Measurements from ENCODE around the gene PURB. TPM values are rescaled to one million over a fixed set of nuclear protein-coding genes. Genes with fewer than 3 reads are reported as not detected.

Gene PURB
- polyA plus RNA-seq, 2 donors = 6.7 to 7.3 TPM

- Histone ChIP-seq H3K27me3 (ENCODE audit: control insufficient read depth in 1 of 2, insufficient read depth in 2 of 2, low read length in 2 of 2) (no peaks in the 10 kb centered on the region), H3K36me3 (ENCODE audit: control insufficient read depth in 2 of 2, insufficient read depth in 2 of 2, low read length in 1 of 2) (no peaks in the 10 kb centered on the region), H3K9me3 (ENCODE audit: control insufficient read depth in 2 of 2, insufficient read depth in 1 of 2, low read depth in 1 of 2, low read length in 1 of 2) (no peaks in the 10 kb centered on the region), H3K4me3 (ENCODE audit: low read depth in 1 of 2, low read length in 2 of 2) (no peak overlapping the region), H3K27ac (ENCODE audit: low read depth in 2 of 2, low read length in 1 of 2) (no peak overlapping the region), H3K4me1 (ENCODE audit: control insufficient read depth in 2 of 2, insufficient read depth in 2 of 2, low read length in 1 of 2) (no peaks in the 10 kb centered on the region)
- WGBS, 2 donors = 71% methylated on average over 10 of the region's 10 CpGs
These were observed 29.8 kb upstream of the PURB start for GRCh38 chr7:44914992-44915607.

GRCh38 chr7:44912775-44913347, 27.5 kb upstream of the PURB start:
- H3K27me3 ChIP-seq (ENCODE audit: control insufficient read depth in 1 of 2, insufficient read depth in 2 of 2, low read length in 2 of 2) = no peaks in the 10 kb centered on the region
- H3K27ac ChIP-seq (ENCODE audit: low read depth in 2 of 2, low read length in 1 of 2) = no peak overlapping the region
- H3K9me3 ChIP-seq (ENCODE audit: control insufficient read depth in 2 of 2, insufficient read depth in 1 of 2, low read depth in 1 of 2, low read length in 1 of 2) = no peaks in the 10 kb centered on the region
- H3K36me3 ChIP-seq (ENCODE audit: control insufficient read depth in 2 of 2, insufficient read depth in 2 of 2, low read length in 1 of 2) = no peaks in the 10 kb centered on the region
- H3K4me1 ChIP-seq (ENCODE audit: control insufficient read depth in 2 of 2, insufficient read depth in 2 of 2, low read length in 1 of 2) = no peaks in the 10 kb centered on the region
- no peak overlapping the region for H3K4me3 ChIP-seq (ENCODE audit: low read depth in 1 of 2, low read length in 2 of 2)
- WGBS, 2 donors = 36 to 41% methylated on average over 7 of the region's 7 CpGs

DNA sequence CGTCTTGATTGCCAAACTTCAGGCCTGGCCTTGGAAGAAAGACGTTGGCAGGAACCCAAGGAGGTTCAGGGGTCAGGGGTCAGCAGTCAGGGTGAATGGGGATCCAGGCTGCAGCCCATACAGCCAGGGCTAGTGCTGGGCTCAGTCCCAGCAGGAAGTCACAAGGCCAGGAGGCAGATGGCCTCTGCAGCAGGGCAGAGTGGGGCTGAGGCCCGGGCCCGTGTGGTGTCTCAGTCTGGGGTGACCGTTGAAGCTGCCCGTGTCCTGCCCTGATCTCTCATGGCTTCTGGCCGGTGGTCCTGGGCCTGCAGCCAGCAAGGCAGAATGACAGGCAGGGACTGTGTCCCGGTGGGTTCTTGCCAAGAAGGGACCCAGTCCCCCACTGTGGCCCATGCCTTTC, 26.6 kb upstream of the PURB start:
- H3K27ac ChIP-seq (ENCODE audit: low read depth in 2 of 2, low read length in 1 of 2) = no peak overlapping the region
- no peak overlapping the region for H3K4me3 ChIP-seq (ENCODE audit: low read depth in 1 of 2, low read length in 2 of 2)
- no peaks in the 10 kb centered on the region for H3K27me3 ChIP-seq (ENCODE audit: control insufficient read depth in 1 of 2, insufficient read depth in 2 of 2, low read length in 2 of 2)
- H3K9me3 ChIP-seq (ENCODE audit: control insufficient read depth in 2 of 2, insufficient read depth in 1 of 2, low read depth in 1 of 2, low read length in 1 of 2) = no peaks in the 10 kb centered on the region
- 73 to 77% methylated on average over 8 of the region's 8 CpGs for WGBS, 2 donors
- H3K36me3 ChIP-seq (ENCODE audit: control insufficient read depth in 2 of 2, insufficient read depth in 2 of 2, low read length in 1 of 2) = no peaks in the 10 kb centered on the region
- no peaks in the 10 kb centered on the region for H3K4me1 ChIP-seq (ENCODE audit: control insufficient read depth in 2 of 2, insufficient read depth in 2 of 2, low read length in 1 of 2)

DNA sequence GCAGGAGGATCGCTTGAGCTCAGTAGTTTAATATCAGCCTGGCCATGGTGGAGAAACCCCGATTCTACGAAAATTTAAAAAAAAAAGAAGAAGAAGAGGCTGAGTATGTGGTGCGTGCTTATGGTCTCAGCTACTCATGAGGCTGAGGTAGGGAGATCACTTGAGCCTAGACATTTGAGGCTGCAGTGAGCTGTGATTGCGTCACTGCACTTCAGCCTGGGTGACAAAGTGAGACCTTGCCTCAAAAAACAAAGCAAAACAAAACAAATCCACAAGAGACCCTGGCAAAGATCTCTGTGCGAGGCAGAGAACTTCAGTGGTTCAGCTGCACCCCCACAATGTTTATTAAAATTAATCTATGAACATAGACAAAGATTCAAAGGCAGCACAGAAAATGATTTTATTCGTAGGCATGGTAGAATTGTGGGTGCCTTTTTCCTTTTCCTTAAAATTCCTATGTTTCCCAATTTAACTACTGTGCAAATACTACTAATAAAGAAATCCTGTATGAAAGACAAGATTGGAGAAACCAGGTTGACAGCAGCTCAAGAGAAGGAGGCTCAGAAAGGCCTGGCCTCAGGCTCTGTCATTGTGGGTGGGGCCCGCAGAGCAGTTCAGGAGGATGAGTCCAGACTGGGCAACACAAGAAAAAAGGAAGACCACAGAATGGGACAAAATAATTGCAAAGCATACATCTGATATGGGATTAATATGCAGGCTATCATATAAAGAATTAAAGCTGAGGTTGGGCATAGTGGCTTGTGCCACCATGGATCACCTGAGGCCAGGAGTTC, 24.5 kb upstream of the PURB start:
- Histone ChIP-seq H3K9me3 (ENCODE audit: control insufficient read depth in 2 of 2, insufficient read depth in 1 of 2, low read depth in 1 of 2, low read length in 1 of 2) (no peaks in the 10 kb centered on the region), H3K4me3 (ENCODE audit: low read depth in 1 of 2, low read length in 2 of 2) (no peak overlapping the region), H3K4me1 (ENCODE audit: control insufficient read depth in 2 of 2, insufficient read depth in 2 of 2, low read length in 1 of 2) (no peaks in the 10 kb centered on the region), H3K36me3 (ENCODE audit: control insufficient read depth in 2 of 2, insufficient read depth in 2 of 2, low read length in 1 of 2) (no peaks in the 10 kb centered on the region), H3K27me3 (ENCODE audit: control insufficient read depth in 1 of 2, insufficient read depth in 2 of 2, low read length in 2 of 2) (no peaks in the 10 kb centered on the region), H3K27ac (ENCODE audit: low read depth in 2 of 2, low read length in 1 of 2) (no peak overlapping the region)
- 87 to 93% methylated on average over 8 of the region's 8 CpGs for WGBS, 2 donors

DNA sequence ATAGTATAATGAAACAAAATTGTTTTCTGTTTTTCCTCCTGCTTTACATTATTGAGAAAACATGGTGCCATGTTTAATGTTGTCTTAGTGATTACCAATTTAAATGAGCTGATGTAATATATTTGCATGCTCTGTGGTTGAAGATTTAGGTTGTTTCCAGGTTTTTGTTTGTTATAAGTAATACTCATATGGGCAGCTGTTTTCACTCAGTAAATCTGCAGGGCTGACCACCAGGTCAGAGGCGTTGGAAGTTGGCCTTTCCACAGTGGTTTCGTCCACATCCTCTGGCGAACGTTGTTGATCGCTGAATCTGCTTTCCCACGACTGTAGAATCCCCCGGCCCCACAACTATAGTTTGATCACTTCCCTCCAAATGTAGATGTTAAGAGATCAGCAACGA, 21.6 kb upstream of the PURB start:
- WGBS, 2 donors = 74 to 86% methylated on average over 8 of the region's 8 CpGs
- H3K4me1 ChIP-seq (ENCODE audit: control insufficient read depth in 2 of 2, insufficient read depth in 2 of 2, low read length in 1 of 2) = no peaks in the 10 kb centered on the region
- no peak overlapping the region for H3K4me3 ChIP-seq (ENCODE audit: low read depth in 1 of 2, low read length in 2 of 2)
- H3K27ac ChIP-seq (ENCODE audit: low read depth in 2 of 2, low read length in 1 of 2) = no peak overlapping the region
- H3K27me3 ChIP-seq (ENCODE audit: control insufficient read depth in 1 of 2, insufficient read depth in 2 of 2, low read length in 2 of 2) = no peaks in the 10 kb centered on the region
- no peaks in the 10 kb centered on the region for H3K9me3 ChIP-seq (ENCODE audit: control insufficient read depth in 2 of 2, insufficient read depth in 1 of 2, low read depth in 1 of 2, low read length in 1 of 2)
- H3K36me3 ChIP-seq (ENCODE audit: control insufficient read depth in 2 of 2, insufficient read depth in 2 of 2, low read length in 1 of 2) = no peaks in the 10 kb centered on the region

DNA sequence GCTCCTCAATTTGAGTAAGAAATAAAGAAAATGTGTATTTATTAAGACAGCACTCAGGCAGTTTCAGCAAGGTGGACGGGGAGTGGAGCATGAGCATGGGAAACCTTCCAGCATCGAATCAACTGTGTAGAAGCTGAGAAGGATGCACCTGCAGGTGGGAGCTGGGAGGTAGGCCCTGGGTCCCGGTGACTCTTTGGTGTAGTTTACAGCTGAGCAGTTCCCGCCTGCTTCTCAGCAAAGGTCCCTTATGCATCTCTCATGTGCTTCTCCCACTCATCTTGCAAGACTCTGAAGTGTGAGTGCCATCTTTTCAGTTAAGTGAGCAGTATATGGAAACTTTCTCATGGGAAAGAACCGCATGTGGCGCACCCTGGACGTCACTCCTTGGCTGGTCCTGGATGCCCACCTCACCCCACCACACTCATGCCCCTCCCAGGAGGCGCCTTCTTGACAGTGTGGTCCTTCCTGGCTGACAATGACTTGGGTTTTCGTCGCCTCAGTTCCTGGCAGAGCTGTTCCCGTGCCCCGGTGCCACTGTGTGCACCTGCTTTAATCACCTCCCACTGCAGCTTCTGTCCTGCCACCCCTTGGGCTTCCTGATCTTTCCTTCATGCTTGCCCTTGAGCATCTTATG, 19.8 kb upstream of the PURB start:
- 79 to 91% methylated on average over 12 of the region's 12 CpGs for WGBS, 2 donors
- no peaks in the 10 kb centered on the region for H3K27me3 ChIP-seq (ENCODE audit: control insufficient read depth in 1 of 2, insufficient read depth in 2 of 2, low read length in 2 of 2)
- H3K27ac ChIP-seq (ENCODE audit: low read depth in 2 of 2, low read length in 1 of 2) = no peak overlapping the region
- H3K36me3 ChIP-seq (ENCODE audit: control insufficient read depth in 2 of 2, insufficient read depth in 2 of 2, low read length in 1 of 2) = no peaks in the 10 kb centered on the region
- H3K4me3 ChIP-seq (ENCODE audit: low read depth in 1 of 2, low read length in 2 of 2) = no peak overlapping the region
- no peaks in the 10 kb centered on the region for H3K9me3 ChIP-seq (ENCODE audit: control insufficient read depth in 2 of 2, insufficient read depth in 1 of 2, low read depth in 1 of 2, low read length in 1 of 2)
- no peaks in the 10 kb centered on the region for H3K4me1 ChIP-seq (ENCODE audit: control insufficient read depth in 2 of 2, insufficient read depth in 2 of 2, low read length in 1 of 2)

- H3K36me3 ChIP-seq (ENCODE audit: control insufficient read depth in 2 of 2, insufficient read depth in 2 of 2, low read length in 1 of 2) = no peaks in the 10 kb centered on the region
- no peaks in the 10 kb centered on the region for H3K27me3 ChIP-seq (ENCODE audit: control insufficient read depth in 1 of 2, insufficient read depth in 2 of 2, low read length in 2 of 2)
- 86 to 88% methylated on average over 9 of the region's 9 CpGs for WGBS, 2 donors
- H3K27ac ChIP-seq (ENCODE audit: low read depth in 2 of 2, low read length in 1 of 2) = no peak overlapping the region
- H3K9me3 ChIP-seq (ENCODE audit: control insufficient read depth in 2 of 2, insufficient read depth in 1 of 2, low read depth in 1 of 2, low read length in 1 of 2) = no peaks in the 10 kb centered on the region
- H3K4me3 ChIP-seq (ENCODE audit: low read depth in 1 of 2, low read length in 2 of 2) = no peak overlapping the region
- no peaks in the 10 kb centered on the region for H3K4me1 ChIP-seq (ENCODE audit: control insufficient read depth in 2 of 2, insufficient read depth in 2 of 2, low read length in 1 of 2)
These were observed 14.1 kb upstream of the PURB start for GRCh38 chr7:44899443-44899842.

DNA sequence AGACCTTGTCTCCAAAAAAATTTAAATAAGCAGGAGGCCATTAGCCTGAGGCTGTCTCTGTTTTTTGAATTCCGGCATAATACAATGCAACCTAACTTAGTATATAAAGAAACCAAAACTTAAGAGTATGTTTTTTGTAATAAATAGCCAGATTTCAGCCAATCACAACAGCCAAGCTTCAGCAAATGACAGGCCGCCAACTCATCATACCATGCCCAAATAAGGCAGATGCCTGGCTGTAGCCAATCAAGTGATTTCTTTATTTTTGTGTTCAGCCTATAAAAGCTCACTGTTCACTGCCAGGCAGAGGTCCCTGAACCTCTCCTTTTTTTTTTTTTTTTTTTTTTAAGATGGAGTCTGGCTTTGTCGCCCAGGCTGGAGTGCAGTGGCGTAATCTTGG, 12.7 kb upstream of the PURB start:
- WGBS, 2 donors = 97 to 98% methylated on average over 4 of the region's 4 CpGs
- Histone ChIP-seq H3K27ac (ENCODE audit: low read depth in 2 of 2, low read length in 1 of 2) (no peak overlapping the region), H3K27me3 (ENCODE audit: control insufficient read depth in 1 of 2, insufficient read depth in 2 of 2, low read length in 2 of 2) (no peaks in the 10 kb centered on the region), H3K9me3 (ENCODE audit: control insufficient read depth in 2 of 2, insufficient read depth in 1 of 2, low read depth in 1 of 2, low read length in 1 of 2) (no peaks in the 10 kb centered on the region), H3K4me3 (ENCODE audit: low read depth in 1 of 2, low read length in 2 of 2) (no peak overlapping the region), H3K4me1 (ENCODE audit: control insufficient read depth in 2 of 2, insufficient read depth in 2 of 2, low read length in 1 of 2) (no peaks in the 10 kb centered on the region), H3K36me3 (ENCODE audit: control insufficient read depth in 2 of 2, insufficient read depth in 2 of 2, low read length in 1 of 2) (no peaks in the 10 kb centered on the region)

DNA sequence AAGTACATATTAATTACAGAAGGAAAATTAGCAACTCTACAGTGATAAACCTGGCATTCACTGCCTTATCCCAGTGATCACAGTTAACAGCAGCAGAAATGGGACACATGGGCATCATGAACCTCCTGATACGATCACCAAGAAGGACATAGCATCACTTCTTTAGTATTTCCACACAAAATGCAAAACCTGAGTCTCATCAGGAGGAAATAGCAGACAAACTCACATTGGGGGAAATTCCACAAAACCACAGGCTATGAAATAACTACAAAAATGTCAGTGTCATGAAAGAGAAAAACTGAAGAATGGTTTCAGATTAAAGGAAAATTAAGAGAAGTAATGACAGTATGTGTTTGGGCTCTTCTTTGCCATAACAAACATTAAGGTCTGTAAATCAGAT, 12.0 kb upstream of the PURB start:
- WGBS, 2 donors = 77 to 83% methylated on average over 1 of the region's 1 CpG
- no peaks in the 10 kb centered on the region for H3K9me3 ChIP-seq (ENCODE audit: control insufficient read depth in 2 of 2, insufficient read depth in 1 of 2, low read depth in 1 of 2, low read length in 1 of 2)
- H3K4me3 ChIP-seq (ENCODE audit: low read depth in 1 of 2, low read length in 2 of 2) = no peak overlapping the region
- H3K27ac ChIP-seq (ENCODE audit: low read depth in 2 of 2, low read length in 1 of 2) = no peak overlapping the region
- no peaks in the 10 kb centered on the region for H3K27me3 ChIP-seq (ENCODE audit: control insufficient read depth in 1 of 2, insufficient read depth in 2 of 2, low read length in 2 of 2)
- no peaks in the 10 kb centered on the region for H3K4me1 ChIP-seq (ENCODE audit: control insufficient read depth in 2 of 2, insufficient read depth in 2 of 2, low read length in 1 of 2)
- H3K36me3 ChIP-seq (ENCODE audit: control insufficient read depth in 2 of 2, insufficient read depth in 2 of 2, low read length in 1 of 2) = no peaks in the 10 kb centered on the region
